ENCODE measurements around the gene ARSJ. TPM values are rescaled to one million over a fixed set of nuclear protein-coding genes. Genes with fewer than 3 reads are reported as not detected.

ARSJ gene
- total RNA-seq, 6 donors from 2014 or later: 5.4 to 29.3 (median 14.8) TPM

- Histone ChIP-seq H3K4me3 (no peak overlapping the region), H3K27me3 (no peaks in the 10 kb centered on the region), H3K9me3 (no peaks in the 10 kb centered on the region), H3K36me3 (no peaks in the 10 kb centered on the region), H3K4me1 (no peaks in the 10 kb centered on the region), H3K27ac (no peak overlapping the region)
- WGBS, 2 donors: 38 to 43% methylated on average over 1 of the region's 1 CpG
- ATAC-seq (ENCODE audit: low FRiP score in 2 of 2) (no peak), DNase-seq (no peak)
- TF ChIP-seq POLR2AphosphoS5 (IDR thresholded peaks at IDR 0.05): no peak
- no peak for TF ChIP-seq EP300 (IDR thresholded peaks at IDR 0.05)
- no peak for TF ChIP-seq CTCF (IDR thresholded peaks at IDR 0.05)
- no peak for TF ChIP-seq POLR2A (IDR thresholded peaks at IDR 0.05)
These were observed 96.8 kb downstream of the ARSJ start for GRCh38 chr4:113882668-113883067.

- 66 to 84% methylated on average over 2 of the region's 2 CpGs for WGBS, 2 donors
- no peak overlapping the region for H3K27ac ChIP-seq
- TF ChIP-seq EP300 (IDR thresholded peaks at IDR 0.05): no peak
- no peak overlapping the region for H3K4me3 ChIP-seq
- DNase-seq (no peak), ATAC-seq (ENCODE audit: low FRiP score in 2 of 2) (no peak)
- H3K4me1 ChIP-seq: no peaks in the 10 kb centered on the region
- H3K36me3 ChIP-seq: no peaks in the 10 kb centered on the region
- H3K27me3 ChIP-seq: no peaks in the 10 kb centered on the region
- no peaks in the 10 kb centered on the region for H3K9me3 ChIP-seq
These were observed 98.2 kb downstream of the ARSJ start for GRCh38 chr4:113881256-113881655.

GRCh38 chr4:113880240-113881028 is 99.0 kb downstream of the ARSJ start:
- no peak for TF ChIP-seq POLR2AphosphoS5 (IDR thresholded peaks at IDR 0.05)
- TF ChIP-seq CTCF (IDR thresholded peaks at IDR 0.05): no peak
- no peak for TF ChIP-seq POLR2A (IDR thresholded peaks at IDR 0.05)
- TF ChIP-seq EP300 (IDR thresholded peaks at IDR 0.05): no peak
- Histone ChIP-seq H3K36me3 (no peaks in the 10 kb centered on the region), H3K27me3 (no peaks in the 10 kb centered on the region), H3K4me3 (no peak overlapping the region), H3K27ac (no peak overlapping the region), H3K9me3 (no peaks in the 10 kb centered on the region), H3K4me1 (no peaks in the 10 kb centered on the region)
- DNase-seq (no peak), ATAC-seq (ENCODE audit: low FRiP score in 2 of 2) (no peak)
- 58 to 59% methylated on average over 3 of the region's 3 CpGs for WGBS, 2 donors

- Histone ChIP-seq H3K27ac (no peak overlapping the region), H3K9me3 (no peaks in the 10 kb centered on the region), H3K4me1 (no peaks in the 10 kb centered on the region), H3K27me3 (no peaks in the 10 kb centered on the region), H3K4me3 (no peak overlapping the region), H3K36me3 (no peaks in the 10 kb centered on the region)
- ATAC-seq (ENCODE audit: low FRiP score in 2 of 2): no peak
- TF ChIP-seq POLR2A (IDR thresholded peaks at IDR 0.05) (no peak), CTCF (IDR thresholded peaks at IDR 0.05) (no peak), POLR2AphosphoS5 (IDR thresholded peaks at IDR 0.05) (no peak), EP300 (IDR thresholded peaks at IDR 0.05) (no peak)
- DNase-seq: no peak
- 22 to 32% methylated on average over 3 of the region's 3 CpGs for WGBS, 2 donors
These were observed 100.8 kb downstream of the ARSJ start for GRCh38 chr4:113878668-113879067.

GRCh38 chr4:113874480-113874879 is 105.0 kb downstream of the ARSJ start:
- Histone ChIP-seq H3K4me1 (no peaks in the 10 kb centered on the region), H3K27me3 (no peaks in the 10 kb centered on the region), H3K27ac (no peak overlapping the region), H3K36me3 (no peaks in the 10 kb centered on the region), H3K9me3 (no peaks in the 10 kb centered on the region), H3K4me3 (no peak overlapping the region)
- TF ChIP-seq POLR2AphosphoS5 (IDR thresholded peaks at IDR 0.05) (no peak), EP300 (IDR thresholded peaks at IDR 0.05) (no peak), CTCF (IDR thresholded peaks at IDR 0.05) (no peak), POLR2A (IDR thresholded peaks at IDR 0.05) (no peak)
- 84 to 91% methylated on average over 1 of the region's 1 CpG for WGBS, 2 donors
- no peak for DNase-seq
- ATAC-seq (ENCODE audit: low FRiP score in 2 of 2): no peak
